GM21390 (cell line): ENCODE measurements around the gene EEF1A1.
A peak's percentile ranks its signal among the peaks of the same experiment; 100 is the strongest.
"Not testable (repeated sequence)": the region's sequence is repeated elsewhere in the genome, so short reads cannot be mapped to it uniquely, and the experiment has no call there.

Experiments
- ATAC-seq: cut with Tn5 transposase; IDR thresholded peaks from one replicate; pipeline ENCODE4 v1.9.1; 2021; ENCODE audit not compliant: unreplicated experiment

The EEF1A1 gene

DNA sequence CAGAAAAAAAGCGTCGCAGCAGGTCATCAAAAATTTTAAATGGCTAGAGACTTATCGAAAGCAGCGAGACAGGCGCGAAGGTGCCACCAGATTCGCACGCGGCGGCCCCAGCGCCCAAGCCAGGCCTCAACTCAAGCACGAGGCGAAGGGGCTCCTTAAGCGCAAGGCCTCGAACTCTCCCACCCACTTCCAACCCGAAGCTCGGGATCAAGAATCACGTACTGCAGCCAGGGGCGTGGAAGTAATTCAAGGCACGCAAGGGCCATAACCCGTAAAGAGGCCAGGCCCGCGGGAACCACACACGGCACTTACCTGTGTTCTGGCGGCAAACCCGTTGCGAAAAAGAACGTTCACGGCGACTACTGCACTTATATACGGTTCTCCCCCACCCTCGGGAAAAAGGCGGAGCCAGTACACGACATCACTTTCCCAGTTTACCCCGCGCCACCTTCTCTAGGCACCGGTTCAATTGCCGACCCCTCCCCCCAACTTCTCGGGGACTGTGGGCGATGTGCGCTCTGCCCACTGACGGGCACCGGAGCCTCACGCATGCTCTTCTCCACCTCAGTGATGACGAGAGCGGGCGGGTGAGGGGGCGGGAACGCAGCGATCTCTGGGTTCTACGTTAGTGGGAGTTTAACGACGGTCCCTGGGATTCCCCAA is at the start of gene EEF1A1:
TSS of gene EEF1A1 (minus strand) at position 345 of the 663 bp plus-strand sequence. CDS start 1,006 bp downstream, outside the sequence.
- peak; percentile 54 for ATAC-seq

DNA sequence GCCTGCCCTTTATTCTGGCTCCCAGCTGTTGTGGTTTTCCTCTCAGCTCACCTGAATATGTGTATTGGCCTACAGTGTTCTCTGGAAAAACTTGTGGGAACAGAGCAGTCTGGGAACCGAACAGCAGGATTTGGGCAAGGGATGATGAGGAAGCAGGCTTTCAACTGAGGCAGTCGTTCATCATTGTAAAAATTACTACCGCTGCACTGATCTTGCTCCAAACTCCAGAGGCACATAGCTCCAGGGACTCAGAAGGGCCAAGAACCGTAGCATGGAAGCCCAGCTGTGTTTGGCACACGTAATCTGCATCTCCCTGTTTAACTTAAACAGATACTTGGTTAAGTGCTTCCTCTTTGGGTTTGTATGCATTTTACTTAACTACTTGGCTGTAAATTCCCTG is 48.3 kb upstream of the EEF1A1 start:
- no peak for ATAC-seq

DNA sequence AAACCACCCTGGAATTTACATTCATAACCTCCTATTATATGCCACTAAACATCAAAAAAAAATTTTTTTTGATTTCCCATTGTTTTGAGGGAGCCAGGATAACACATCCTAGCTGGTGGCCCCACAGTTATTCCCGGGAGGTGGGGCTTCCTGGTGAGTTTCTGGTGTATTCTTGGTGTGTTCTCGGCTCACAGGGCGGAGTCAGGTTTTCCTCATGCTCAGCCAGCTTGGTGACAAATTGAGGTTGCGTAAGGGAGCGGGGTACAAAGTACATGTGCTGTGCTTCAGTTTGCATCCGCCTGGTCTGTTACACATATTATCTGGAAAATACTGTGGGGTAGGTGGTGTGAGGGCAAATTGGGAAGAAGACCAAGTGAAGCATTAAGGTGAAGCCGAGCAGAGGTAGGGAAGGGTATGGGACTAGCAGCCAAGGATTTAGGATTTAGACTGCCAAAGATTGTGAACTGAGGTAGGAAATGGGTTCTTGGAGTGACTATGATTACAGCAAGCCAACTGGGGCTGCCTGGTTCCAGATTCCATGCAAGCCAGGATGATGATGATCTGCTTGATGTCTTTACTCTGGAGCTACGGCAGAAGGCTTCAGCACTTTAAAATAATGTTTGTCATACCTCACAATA is 46.2 kb upstream of the EEF1A1 start:
- ATAC-seq = no peak

DNA sequence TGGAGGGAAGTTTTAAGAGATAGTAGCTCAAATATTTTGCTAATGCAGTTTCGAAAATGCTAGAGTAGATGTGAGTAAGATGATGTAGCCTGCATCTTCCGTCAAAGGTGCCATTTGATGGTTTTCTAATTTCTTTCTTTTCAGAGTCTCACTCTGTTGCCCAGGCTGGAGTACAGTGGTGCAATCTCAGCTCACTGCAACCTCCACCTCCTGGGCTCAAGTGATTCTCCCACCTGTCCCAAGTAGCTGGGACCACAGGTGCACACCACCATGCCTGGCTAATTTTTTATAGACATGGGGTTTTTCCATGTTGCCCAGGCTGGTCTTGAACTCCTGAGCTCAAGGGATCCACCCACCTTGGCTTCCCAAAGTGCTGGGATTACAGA is 45.6 kb upstream of the EEF1A1 start:
- ATAC-seq = not testable (repeated sequence)

DNA sequence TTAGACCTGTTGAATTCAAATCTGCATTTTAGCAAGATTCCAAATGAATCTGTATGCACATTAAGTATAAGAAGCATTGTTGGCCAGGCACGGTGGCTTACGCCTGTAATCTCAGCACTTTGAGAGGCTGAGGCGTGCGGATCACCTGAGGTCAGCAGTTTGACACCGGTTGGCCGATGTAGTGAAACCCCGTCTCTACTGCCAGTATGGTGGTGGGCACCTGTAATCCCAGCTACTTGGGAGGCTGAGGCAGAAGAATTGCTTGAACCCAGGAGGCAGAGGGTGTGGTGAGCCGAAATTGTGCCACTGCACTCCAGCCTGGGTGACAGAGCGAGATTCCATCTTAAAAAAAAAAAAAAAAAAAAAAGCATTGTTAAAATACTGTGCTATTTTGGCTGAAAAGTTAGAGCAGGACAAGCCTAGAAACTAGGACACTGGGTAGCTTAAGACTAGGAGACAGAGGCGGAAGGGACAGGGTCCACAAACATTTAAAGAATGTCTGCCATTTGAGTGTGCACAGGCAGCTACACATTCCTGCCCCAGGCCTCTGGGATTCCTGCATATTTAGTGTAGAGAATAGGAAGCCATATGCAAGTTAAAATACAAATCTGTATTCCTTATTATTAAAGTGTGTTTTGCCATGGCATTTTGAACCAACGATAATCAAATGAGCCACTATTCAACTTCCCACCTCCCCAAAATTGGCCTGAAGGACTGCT is 45.1 kb upstream of the EEF1A1 start:
- no peak for ATAC-seq

- no peak for ATAC-seq
These were observed 43.9 kb upstream of the EEF1A1 start for GRCh38 chr6:73564578-73565345.

DNA sequence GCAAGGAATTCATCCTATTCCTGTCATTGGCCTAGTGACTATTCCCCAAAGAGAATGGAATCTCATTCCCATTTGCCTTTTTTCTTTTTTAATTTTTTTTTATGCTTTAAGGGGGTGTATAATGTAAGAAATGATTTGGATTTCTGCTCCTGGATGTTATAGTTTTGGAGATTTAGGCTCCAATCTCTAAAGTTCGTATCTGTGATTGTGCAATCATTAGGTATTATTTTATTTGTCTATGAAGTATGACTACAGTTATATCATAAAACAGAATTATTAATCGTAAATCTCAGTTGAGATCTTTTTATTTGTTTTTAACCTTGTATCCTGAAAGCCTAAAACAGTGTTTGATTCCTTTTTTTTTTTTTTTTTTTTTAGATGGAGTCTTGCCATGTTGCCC is 41.7 kb upstream of the EEF1A1 start:
- no peak for ATAC-seq

DNA sequence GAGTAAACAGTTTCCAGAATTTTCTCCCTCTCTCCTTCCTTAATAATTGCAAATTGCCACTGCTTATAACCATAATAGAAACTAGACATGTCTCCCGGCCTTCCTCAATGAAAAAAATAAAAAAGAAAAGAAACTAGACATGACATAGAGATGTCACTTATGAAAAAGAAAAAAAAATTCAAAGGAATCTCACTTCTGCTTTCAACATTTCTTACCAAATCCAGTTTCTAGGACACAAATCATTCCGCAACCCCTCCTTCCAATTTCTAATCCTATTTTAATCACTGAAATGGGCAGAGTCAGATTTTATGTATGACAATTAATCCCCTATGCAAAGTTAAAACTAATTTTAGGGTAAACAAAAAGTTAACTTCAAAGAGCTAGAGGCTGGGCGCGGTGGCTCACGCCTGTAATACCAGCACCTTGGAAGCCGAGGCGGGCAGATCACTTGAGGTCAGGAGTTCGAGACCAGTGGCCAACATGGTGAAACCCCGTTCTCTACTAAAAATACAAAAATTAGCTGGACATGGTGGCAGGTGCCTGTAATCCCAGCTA is 40.1 kb upstream of the EEF1A1 start:
- peak; percentile 56 for ATAC-seq

DNA sequence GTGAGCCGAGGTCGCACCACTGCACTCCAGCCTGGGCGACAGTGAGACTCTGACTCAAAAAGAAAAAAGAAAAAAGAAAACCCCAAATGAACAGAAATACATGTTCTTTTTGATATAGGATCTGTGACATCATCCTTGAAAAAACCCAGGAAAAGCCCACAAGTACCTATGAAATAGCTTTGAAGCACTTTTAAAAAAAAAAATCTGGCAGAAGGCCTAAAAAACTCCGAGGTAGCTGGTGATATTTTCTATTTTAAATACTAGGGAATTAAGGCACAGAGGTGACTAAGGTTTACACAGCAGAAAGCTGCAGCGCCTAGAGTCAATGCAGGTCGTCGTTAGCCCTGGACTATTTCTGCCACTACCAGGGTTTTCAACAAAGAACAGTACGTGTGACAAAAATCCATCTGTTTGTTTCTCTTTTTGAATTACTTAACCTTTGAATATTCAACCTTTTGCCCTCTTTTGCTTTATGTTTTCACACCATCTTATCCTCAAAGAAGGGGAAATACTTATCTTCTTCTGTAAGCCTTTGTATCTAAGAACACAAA is 39.4 kb upstream of the EEF1A1 start:
- peak; percentile 42 for ATAC-seq

DNA sequence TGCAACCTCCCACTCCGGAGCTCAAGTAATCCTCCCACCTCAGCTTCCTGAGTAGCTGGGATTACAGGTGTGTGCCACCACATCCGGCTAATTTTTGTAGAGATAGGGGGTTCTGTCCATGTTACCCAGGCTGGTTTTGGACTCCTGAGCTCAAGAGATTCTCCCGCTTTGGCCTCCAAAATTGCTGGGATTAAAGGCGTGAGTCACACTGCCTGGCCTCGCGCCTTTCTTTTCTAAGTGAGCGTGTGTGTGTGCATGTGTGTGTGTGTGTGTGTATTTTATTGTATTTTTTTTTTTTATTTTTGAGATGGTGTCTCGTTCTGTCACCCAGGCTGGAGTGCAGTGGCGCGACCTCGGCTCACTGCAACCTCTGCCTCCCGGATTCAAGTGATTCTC is 38.6 kb upstream of the EEF1A1 start:
- not testable (repeated sequence) for ATAC-seq

- ATAC-seq = peak; percentile 47
These were observed 38.0 kb upstream of the EEF1A1 start for GRCh38 chr6:73558624-73559398.

GRCh38 chr6:73556836-73557235 is 36.0 kb upstream of the EEF1A1 start:
- no peak for ATAC-seq

GRCh38 chr6:73555380-73555949 is 34.6 kb upstream of the EEF1A1 start:
- ATAC-seq = not testable (repeated sequence)

GRCh38 chr6:73551115-73551514 is 30.3 kb upstream of the EEF1A1 start:
- not testable (repeated sequence) for ATAC-seq

- ATAC-seq = no peak
These were observed 27.9 kb upstream of the EEF1A1 start for GRCh38 chr6:73548458-73549446.

- no peak for ATAC-seq
These were observed 26.2 kb upstream of the EEF1A1 start for GRCh38 chr6:73547036-73547435.

DNA sequence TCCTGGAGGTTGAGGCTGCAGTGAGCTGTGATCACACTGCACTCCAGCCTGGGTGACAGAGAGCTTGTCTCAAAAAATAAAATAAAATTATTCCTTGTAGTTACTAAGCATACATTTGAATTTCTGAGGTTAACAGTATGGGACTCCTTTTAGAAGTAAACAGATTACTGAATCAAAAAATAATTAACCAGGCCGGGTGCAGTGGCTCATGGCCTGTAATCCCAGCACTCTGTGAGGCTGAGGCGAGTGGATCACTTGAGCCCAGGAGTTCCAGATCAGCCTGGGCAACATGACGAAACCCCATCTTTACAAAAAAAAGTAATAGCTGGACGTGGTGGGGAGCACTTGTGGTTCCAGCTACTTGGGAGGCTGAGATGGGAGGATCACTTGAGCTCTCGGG is 22.1 kb upstream of the EEF1A1 start:
- ATAC-seq = no peak

- ATAC-seq = not testable (repeated sequence)
These were observed 21.6 kb upstream of the EEF1A1 start for GRCh38 chr6:73542481-73542880.
